ENCODE results near the gene SLC39A7.

GRCh38 chr6:33168639-33169038 lies 32.0 kb upstream of the SLC39A7 start:
- TF ChIP-seq CTCF (conservative IDR thresholded peaks at IDR 0.05; ENCODE audit: low read depth, low read length) (no peak), EZH2 (IDR thresholded peaks at IDR 0.05; ENCODE audit: borderline replicate concordance, low read depth, low read length, poor library complexity, severe bottlenecking) (no peak)
